ENCODE measurements around the gene CEP72. TPM values are rescaled to one million over a fixed set of nuclear protein-coding genes. Genes with fewer than 3 reads are reported as not detected.
A peak's percentile ranks its signal among the peaks of the same experiment; 100 is the strongest.

Gene CEP72
- total RNA-seq, 1 donor from 2014 or later: 17.2 TPM

DNA sequence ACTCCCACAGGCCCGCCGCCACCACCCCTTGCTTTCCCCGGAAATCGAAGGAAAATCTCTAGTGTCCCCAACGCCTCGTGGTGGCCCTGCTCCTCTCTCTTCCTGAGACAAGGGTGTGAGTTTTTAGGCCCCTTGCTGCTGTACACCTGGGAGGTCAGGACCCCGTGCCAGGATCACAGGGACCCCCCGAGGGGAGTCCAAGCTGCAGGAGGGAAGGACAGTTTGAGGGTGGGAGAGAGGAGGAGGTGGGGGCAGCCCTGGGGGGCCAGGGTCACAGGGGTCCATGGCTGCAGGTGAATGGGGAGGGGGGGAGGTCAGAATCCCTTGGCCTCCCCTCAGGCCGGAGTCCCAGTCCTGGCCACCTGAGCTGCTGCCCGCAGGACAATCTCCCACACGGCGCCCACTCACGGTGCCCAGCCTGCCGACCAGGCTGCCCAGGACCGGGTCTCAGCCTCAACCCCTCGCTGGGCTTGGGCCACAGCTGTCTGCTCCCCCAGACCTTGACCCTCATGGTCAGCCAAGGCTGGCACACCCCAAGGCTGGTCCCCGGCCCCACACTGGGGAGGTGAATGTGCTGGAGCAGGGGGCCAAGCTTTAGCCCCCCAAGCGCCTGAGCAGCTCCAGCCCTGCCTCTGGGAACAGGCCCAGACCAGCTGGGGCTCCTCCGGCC lies 61.2 kb downstream of the CEP72 start:
- Histone ChIP-seq H3K36me3 (no peaks in the 10 kb centered on the region), H3K4me1 (peaks cover 8% of the 10 kb centered on the region), H3K9ac (no peak overlapping the region), H3K4me3 (no peak overlapping the region), H4K20me1 (ENCODE audit: low read depth) (peaks cover 37% of the 10 kb centered on the region), H3F3A (ENCODE audit: low read depth) (peaks cover 2% of the 10 kb centered on the region), H3K79me2 (ENCODE audit: low read depth) (no peaks in the 10 kb centered on the region), H3K27me3 (peaks cover 40% of the 10 kb centered on the region), H3K27ac (no peak overlapping the region), H3K9me3 (ENCODE audit: low read depth) (no peaks in the 10 kb centered on the region), H2AFZ (replicated peaks) (no peak overlapping the region), H3K4me2 (peak overlapping the region; percentile 25)
- DNase-seq (ENCODE audit: low spot score): no peak
- H3K9me3 Mint-ChIP-seq: no peaks in the 10 kb centered on the region
- H3K27ac Mint-ChIP-seq: peak overlapping the region; percentile 100
- H3K27me3 Mint-ChIP-seq (ENCODE audit: insufficient read depth, low read depth): peaks cover 10% of the 10 kb centered on the region
- H3K4me3 Mint-ChIP-seq: peak overlapping the region; percentile 79
- no peaks in the 10 kb centered on the region for H3K36me3 Mint-ChIP-seq
- no peak for TF ChIP-seq EZH2phosphoT487 (IDR thresholded peaks at IDR 0.05)
- TF ChIP-seq, protein P1, sequence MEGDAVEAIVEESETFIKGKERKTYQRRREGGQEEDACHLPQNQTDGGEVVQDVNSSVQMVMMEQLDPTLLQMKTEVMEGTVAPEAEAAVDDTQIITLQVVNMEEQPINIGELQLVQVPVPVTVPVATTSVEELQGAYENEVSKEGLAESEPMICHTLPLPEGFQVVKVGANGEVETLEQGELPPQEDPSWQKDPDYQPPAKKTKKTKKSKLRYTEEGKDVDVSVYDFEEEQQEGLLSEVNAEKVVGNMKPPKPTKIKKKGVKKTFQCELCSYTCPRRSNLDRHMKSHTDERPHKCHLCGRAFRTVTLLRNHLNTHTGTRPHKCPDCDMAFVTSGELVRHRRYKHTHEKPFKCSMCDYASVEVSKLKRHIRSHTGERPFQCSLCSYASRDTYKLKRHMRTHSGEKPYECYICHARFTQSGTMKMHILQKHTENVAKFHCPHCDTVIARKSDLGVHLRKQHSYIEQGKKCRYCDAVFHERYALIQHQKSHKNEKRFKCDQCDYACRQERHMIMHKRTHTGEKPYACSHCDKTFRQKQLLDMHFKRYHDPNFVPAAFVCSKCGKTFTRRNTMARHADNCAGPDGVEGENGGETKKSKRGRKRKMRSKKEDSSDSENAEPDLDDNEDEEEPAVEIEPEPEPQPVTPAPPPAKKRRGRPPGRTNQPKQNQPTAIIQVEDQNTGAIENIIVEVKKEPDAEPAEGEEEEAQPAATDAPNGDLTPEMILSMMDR (IDR thresholded peaks at IDR 0.05): no peak
- TF ChIP-seq EZH2 (IDR thresholded peaks at IDR 0.05): no peak
- H3K4me1 Mint-ChIP-seq: peaks cover 14% of the 10 kb centered on the region

DNA sequence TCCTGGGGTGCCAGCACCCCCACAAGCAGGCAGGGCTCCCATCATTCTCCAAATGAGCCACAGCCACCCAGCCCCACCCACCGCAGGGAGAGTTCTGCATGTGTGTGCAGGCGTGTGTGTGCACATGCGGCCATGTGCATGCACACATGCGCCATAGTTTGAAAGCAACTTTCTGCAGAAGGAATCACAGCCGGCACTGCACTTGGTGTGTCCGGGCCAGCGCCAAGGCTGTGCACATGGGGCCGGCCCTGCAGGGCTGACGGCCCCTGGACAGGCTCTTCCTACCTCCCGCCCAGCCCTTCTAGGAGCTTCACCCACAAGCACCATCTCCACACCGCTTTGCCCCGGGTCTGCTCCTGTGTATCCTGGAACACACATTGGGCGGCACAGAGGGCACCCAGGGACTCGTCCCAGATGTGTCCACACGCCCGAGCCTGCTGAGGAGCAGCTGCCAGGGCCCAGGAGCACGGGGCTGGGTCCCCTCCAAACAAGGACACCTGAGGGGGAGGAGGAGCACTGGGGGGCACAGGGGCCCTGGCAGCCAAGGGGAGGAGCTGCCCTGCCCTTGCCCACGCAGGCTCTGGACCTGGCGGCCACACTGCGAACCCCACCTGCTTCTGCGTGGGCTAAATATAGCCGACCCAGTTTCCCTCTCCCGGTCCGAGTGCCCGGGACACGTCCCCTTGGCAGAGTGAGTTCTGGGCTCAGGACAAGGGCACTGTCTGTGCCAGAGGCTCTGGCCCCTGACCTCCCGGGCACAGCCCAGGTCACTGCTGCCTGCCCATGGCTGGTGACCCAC lies 61.9 kb downstream of the CEP72 start:
- Histone ChIP-seq H3K27me3 (peaks cover 40% of the 10 kb centered on the region), H3K9me3 (ENCODE audit: low read depth) (no peaks in the 10 kb centered on the region), H3K79me2 (ENCODE audit: low read depth) (no peaks in the 10 kb centered on the region), H3K27ac (no peak overlapping the region), H3K4me1 (peaks cover 8% of the 10 kb centered on the region), H3F3A (ENCODE audit: low read depth) (peaks cover 2% of the 10 kb centered on the region), H2AFZ (replicated peaks) (no peak overlapping the region), H4K20me1 (ENCODE audit: low read depth) (peaks cover 32% of the 10 kb centered on the region), H3K9ac (no peak overlapping the region), H3K4me2 (no peak overlapping the region), H3K4me3 (no peak overlapping the region), H3K36me3 (no peaks in the 10 kb centered on the region)
- no peaks in the 10 kb centered on the region for H3K36me3 Mint-ChIP-seq
- H3K9me3 Mint-ChIP-seq: no peaks in the 10 kb centered on the region
- H3K27me3 Mint-ChIP-seq (ENCODE audit: insufficient read depth, low read depth): peaks cover 8% of the 10 kb centered on the region
- H3K4me3 Mint-ChIP-seq: no peak overlapping the region
- H3K4me1 Mint-ChIP-seq: peaks cover 14% of the 10 kb centered on the region
- H3K27ac Mint-ChIP-seq: no peak overlapping the region
- TF ChIP-seq EZH2phosphoT487 (IDR thresholded peaks at IDR 0.05) (no peak), EZH2 (IDR thresholded peaks at IDR 0.05) (no peak)
- TF ChIP-seq, protein P1 (IDR thresholded peaks at IDR 0.05): no peak
- no peak for DNase-seq (ENCODE audit: low spot score)

DNA sequence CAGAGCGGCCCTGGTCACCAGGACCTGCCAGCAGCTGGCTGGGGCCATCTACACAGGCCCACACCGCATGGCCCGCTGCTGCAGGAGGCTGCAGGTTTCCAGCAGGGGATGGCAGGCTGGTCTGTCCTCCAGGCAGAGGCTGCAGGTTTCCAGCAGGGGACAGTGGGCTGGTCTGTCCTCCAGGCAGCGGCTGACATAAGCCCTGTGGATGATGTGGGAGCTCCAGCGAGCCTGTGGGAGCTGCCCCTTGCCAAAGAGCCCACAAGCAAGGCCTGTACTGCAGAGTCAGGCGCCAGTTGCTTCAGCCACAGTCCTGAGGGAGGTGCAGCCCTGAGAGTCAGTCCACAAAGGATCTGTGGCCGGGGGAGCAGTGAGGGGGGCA lies 62.5 kb downstream of the CEP72 start:
- H3K36me3 Mint-ChIP-seq: no peaks in the 10 kb centered on the region
- H3K27ac ChIP-seq: no peak overlapping the region

More for the DNA sequence above, 62.5 kb downstream of the CEP72 start:
- Mint-ChIP-seq H3K27me3 (ENCODE audit: insufficient read depth, low read depth) (peaks cover 11% of the 10 kb centered on the region), H3K4me1 (peaks cover 14% of the 10 kb centered on the region), H3K4me3 (no peak overlapping the region), H3K27ac (no peak overlapping the region), H3K9me3 (no peaks in the 10 kb centered on the region)
- Histone ChIP-seq H4K20me1 (ENCODE audit: low read depth) (peaks cover 31% of the 10 kb centered on the region), H3K9ac (no peak overlapping the region), H3K9me3 (ENCODE audit: low read depth) (no peaks in the 10 kb centered on the region), H3K4me3 (no peak overlapping the region), H3F3A (ENCODE audit: low read depth) (peaks cover 2% of the 10 kb centered on the region), H3K4me2 (no peak overlapping the region), H3K27me3 (peaks cover 40% of the 10 kb centered on the region), H3K36me3 (no peaks in the 10 kb centered on the region), H3K79me2 (ENCODE audit: low read depth) (no peaks in the 10 kb centered on the region), H2AFZ (replicated peaks) (no peak overlapping the region), H3K4me1 (peaks cover 8% of the 10 kb centered on the region)
- TF ChIP-seq EZH2 (IDR thresholded peaks at IDR 0.05) (no peak), EZH2phosphoT487 (IDR thresholded peaks at IDR 0.05) (no peak)
- TF ChIP-seq, protein P1 (IDR thresholded peaks at IDR 0.05): peak; percentile 5
- no peak for DNase-seq (ENCODE audit: low spot score)
